K562 (cell line): Measurements from ENCODE around the gene MTERF4. TPM values are rescaled to one million over a fixed set of nuclear protein-coding genes. Genes with fewer than 3 reads are reported as not detected.

ENCODE experiments used
- ATAC-seq: fragments of 200-7000 bp; cut with Tn5 transposase; 3 replicates; pipeline ENCODE4 v1.9.1; 2020; ENCODE audit warnings: moderate library complexity
- BruUV-seq: library from RNA; stranded (reverse); fragments of 400-500 nt; replicated peaks from 2 replicates; lab custom pipeline; 2021; lab: Mats Ljungman, UMichigan
- CTCF ChIA-PET: fragments of 300-600 bp; formaldehyde crosslinking; extraction: SDS; loops from one replicate; lab custom pipeline; 2021; ENCODE audit warnings: low intra/inter-chr PET ratio; lab: Yijun Ruan, JAX
- POLR2A ChIA-PET: fragments of 300-600, 350-650 bp; sonication (Branson Sonifier 250); formaldehyde crosslinking; extraction: SDS; loops from one replicate; lab custom pipeline; 2021; ENCODE audit warnings: antibody characterized with exemption, inconsistent platforms; lab: Yijun Ruan, JAX
- DNase-seq, 4 experiments: peaks; one replicate each; pipeline versions ENCODE4 v3.0.0 to v3.0.0-alpha.2; 2011 to 2018; ENCODE audit warnings: low spot score in 3 of 4, mixed read lengths in 3 of 4; ENCODE audit errors: extremely low read depth in 1 of 4
- FAIRE-seq: peaks from 2 replicates; lab custom pipeline; 2011; peaks lifted over from hg19 to GRCh38; lab: Jason Lieb, UNC
- H2AFZ ChIP-seq: 2 replicates; pipeline ENCODE4 v1.6.0; 2011; ENCODE audit warnings: low read depth, low read length, control low read depth, inconsistent platforms
- H3K27ac ChIP-seq: fragments of 200-600 bp; 3 replicates; pipeline ENCODE4 v1.8.0; 2011; ENCODE audit warnings: low read depth, mild to moderate bottlenecking, control low read depth, inconsistent platforms, low read length, moderate library complexity, mixed read lengths; ENCODE audit errors: extremely low read depth
- H3K27me3 ChIP-seq, 2 experiments: fragments of 300-600 bp in 1 of 2; 2 replicates in 1 of 2; 3 replicates in 1 of 2; pipeline versions ENCODE4 v1.6.0 to v1.8.0; 2011; ENCODE audit warnings: inconsistent platforms in 2 of 2, low read length in 2 of 2, mild to moderate bottlenecking in 1 of 2, mixed read lengths in 1 of 2, moderate library complexity in 1 of 2; ENCODE audit not compliant: control insufficient read depth in 2 of 2, insufficient read depth in 2 of 2
- H3K36me3 ChIP-seq: fragments of 300-600 bp; 3 replicates; pipeline ENCODE4 v1.8.0; 2011; ENCODE audit warnings: mild to moderate bottlenecking, low read length, inconsistent platforms; ENCODE audit not compliant: control insufficient read depth, insufficient read depth
- H3K4me1 ChIP-seq, 2 experiments: fragments of 200-600 bp in 1 of 2; replicated peaks in 1 of 2; 2 replicates in 1 of 2; 3 replicates in 1 of 2; pipeline versions ENCODE4 v1.5.1 to v1.8.0; 2011; ENCODE audit warnings: inconsistent platforms in 2 of 2, low read length in 2 of 2, mild to moderate bottlenecking in 1 of 2, mixed read lengths in 1 of 2, moderate library complexity in 1 of 2; ENCODE audit not compliant: control insufficient read depth in 2 of 2, insufficient read depth in 2 of 2
- H3K4me2 ChIP-seq: 2 replicates; pipeline ENCODE4 v1.6.1; 2011; ENCODE audit warnings: low read length, control low read depth, inconsistent platforms, mixed read lengths; ENCODE audit not compliant: insufficient read depth
- H3K4me3 ChIP-seq: fragments of 200-600 bp; sonication (generic), shearing (Covaris generic); 2 replicates; pipeline ENCODE4 v1.5.1; 2016; ENCODE audit warnings: control low read depth, inconsistent platforms
- H3K79me2 ChIP-seq: fragments of 200-600 bp; 3 replicates; pipeline ENCODE4 v1.8.0; 2011; ENCODE audit warnings: low read length, inconsistent platforms; ENCODE audit not compliant: control insufficient read depth, insufficient read depth
- H3K9ac ChIP-seq, 2 experiments: 2 replicates each; pipeline versions ENCODE4 v1.6.0 to v1.6.1; 2011; ENCODE audit warnings: low read depth in 2 of 2, low read length in 2 of 2, control low read depth in 1 of 2, inconsistent platforms in 1 of 2, mild to moderate bottlenecking in 1 of 2, mixed read lengths in 1 of 2; ENCODE audit not compliant: insufficient read depth in 1 of 2
- H3K9me1 ChIP-seq: one replicate; pipeline ENCODE4 v1.6.0; 2011; ENCODE audit warnings: inconsistent platforms, mild to moderate bottlenecking, low read length, moderate library complexity; ENCODE audit not compliant: control insufficient read depth, insufficient read depth
- H3K9me3 ChIP-seq: replicated peaks from 2 replicates; pipeline ENCODE4 v1.5.1; 2011; ENCODE audit warnings: low read depth, low read length, inconsistent platforms; ENCODE audit not compliant: control insufficient read depth, insufficient read depth
- H4K20me1 ChIP-seq: replicated peaks from 2 replicates; pipeline ENCODE4 v1.6.1; 2011; ENCODE audit warnings: low read length, inconsistent platforms, mixed read lengths; ENCODE audit not compliant: control insufficient read depth, insufficient read depth
- DDX20 ChIP-seq: fragments of 450-650 bp; IDR thresholded peaks from 2 replicates; pipeline ENCODE4 v1.6.1; 2016; ENCODE audit warnings: missing genetic modification characterization, low read depth, mild to moderate bottlenecking, missing compliant biosample characterization, moderate library complexity
- HSF4 ChIP-seq: fragments of 250-450 bp; sonication (Bioruptor Pico); IDR thresholded peaks from 2 replicates; pipeline ENCODE4 v2.1.2; 2022; ENCODE audit warnings: mild to moderate bottlenecking, moderate library complexity, borderline replicate concordance
- SRSF7 ChIP-seq: fragments of 200-400 bp; formaldehyde crosslinking; optimal IDR thresholded peaks from 2 replicates; pipeline ENCODE3; 2017; ENCODE audit warnings: mild to moderate bottlenecking, low read depth, low read length
- ZC3H8 ChIP-seq: fragments of 450-650 bp; IDR thresholded peaks from 2 replicates; pipeline ENCODE4 v1.6.1; 2017
- ZNF197 ChIP-seq: fragments of 200-800 bp; sonication (Bioruptor generic); IDR thresholded peaks from 2 replicates; pipeline ENCODE4 v1.6.1; 2016; ENCODE audit warnings: low read depth, missing genetic modification characterization, missing compliant biosample characterization
- WGBS: fragments of 100-300 bp; shearing (Covaris generic); methylation state at CpG from one replicate; pipeline ENCODE4 v1.1.6; 2016; ENCODE audit warnings: low coverage, mixed read lengths; ENCODE audit not compliant: insufficient coverage; ENCODE audit errors: missing lambda C conversion rate; 5-methylcytosine and 5-hydroxymethylcytosine counted together
- in situ Hi-C: fragments of 300-500 bp; cut with MboI; formaldehyde crosslinking; loops from 4 replicates; pipeline ENCODE4 v1.15.0; 2018; ENCODE audit warnings: inconsistent platforms, mixed read lengths
- intact Hi-C: fragments of 100-400 bp; cut with micrococcal nuclease; formaldehyde crosslinking; loops from 2 replicates; pipeline ENCODE4 v1.14.2; 2022
- polyA plus RNA-seq, 8 experiments: library from polyadenylated mRNA; depleted of rRNA in 4 of 8; stranded (reverse) in 5 of 8; unstranded in 3 of 8; fragments of >200 nt; fragmentation: Nextera tagmentation in 2 of 8; fragmentation: Illumina TruSeq in 1 of 8; extraction: Ambion mirVana in 2 of 8; extraction: Trizol in 1 of 8; gene quantifications; 2 replicates each; pipeline versions ENCODE4 v1.2.1 to v1.2.3, GENCODE V29; 2011 to 2014; ENCODE audit warnings: inconsistent platforms in 1 of 8, missing spikeins in 1 of 8
- total RNA-seq, 7 experiments: library from RNA; depleted of rRNA in 6 of 7; stranded (reverse); fragments of >200 nt in 6 of 7; fragmentation: Illumina TruSeq in 2 of 7; extraction: Trizol in 2 of 7; gene quantifications; 2 replicates each; pipeline versions ENCODE4 v1.2.1 to v1.2.3, GENCODE V29; 2011 to 2021; ENCODE audit warnings: low replicate concordance in 1 of 7
- TF ChIP-seq, protein P1 (sequence below): fragments of 250-450 bp; sonication (Bioruptor Pico); IDR thresholded peaks from 2 replicates; pipeline ENCODE4 v1.9.0; 2021; ENCODE audit warnings: mild to moderate bottlenecking, inconsistent platforms
- TF ChIP-seq, protein P2 (sequence below): fragments of 250-450 bp; sonication (Bioruptor Pico); IDR thresholded peaks from 2 replicates; pipeline ENCODE4 v1.5.0; 2020; ENCODE audit warnings: mild to moderate bottlenecking
- TF ChIP-seq, protein P3 (sequence below): fragments of 250-450 bp; sonication (Bioruptor Pico); IDR thresholded peaks from 2 replicates; pipeline ENCODE4 v1.6.1; 2021; ENCODE audit warnings: mild to moderate bottlenecking
- TF ChIP-seq, protein P4 (sequence below): sonication (generic); formaldehyde crosslinking; IDR thresholded peaks from 2 replicates; pipeline ENCODE4 v1.4.0; 2020; ENCODE audit warnings: mild to moderate bottlenecking, missing genetic modification reagents
- TF ChIP-seq, protein P5 (sequence below): fragments of 450-650 bp; IDR thresholded peaks from 2 replicates; pipeline ENCODE4 v1.6.1; 2017; ENCODE audit warnings: antibody characterized with exemption, mild to moderate bottlenecking

The MTERF4 gene
- total and polyA plus RNA-seq, 9 of the 15 experiments (the other 6 are each of a cell fraction or from before 2014, with no cell fraction given), result 15.3 to 29.6 (median 21.2) TPM

- TF ChIP-seq, protein P1, sequence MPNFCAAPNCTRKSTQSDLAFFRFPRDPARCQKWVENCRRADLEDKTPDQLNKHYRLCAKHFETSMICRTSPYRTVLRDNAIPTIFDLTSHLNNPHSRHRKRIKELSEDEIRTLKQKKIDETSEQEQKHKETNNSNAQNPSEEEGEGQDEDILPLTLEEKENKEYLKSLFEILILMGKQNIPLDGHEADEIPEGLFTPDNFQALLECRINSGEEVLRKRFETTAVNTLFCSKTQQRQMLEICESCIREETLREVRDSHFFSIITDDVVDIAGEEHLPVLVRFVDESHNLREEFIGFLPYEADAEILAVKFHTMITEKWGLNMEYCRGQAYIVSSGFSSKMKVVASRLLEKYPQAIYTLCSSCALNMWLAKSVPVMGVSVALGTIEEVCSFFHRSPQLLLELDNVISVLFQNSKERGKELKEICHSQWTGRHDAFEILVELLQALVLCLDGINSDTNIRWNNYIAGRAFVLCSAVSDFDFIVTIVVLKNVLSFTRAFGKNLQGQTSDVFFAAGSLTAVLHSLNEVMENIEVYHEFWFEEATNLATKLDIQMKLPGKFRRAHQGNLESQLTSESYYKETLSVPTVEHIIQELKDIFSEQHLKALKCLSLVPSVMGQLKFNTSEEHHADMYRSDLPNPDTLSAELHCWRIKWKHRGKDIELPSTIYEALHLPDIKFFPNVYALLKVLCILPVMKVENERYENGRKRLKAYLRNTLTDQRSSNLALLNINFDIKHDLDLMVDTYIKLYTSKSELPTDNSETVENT, result no peak
- TF ChIP-seq, protein P2, sequence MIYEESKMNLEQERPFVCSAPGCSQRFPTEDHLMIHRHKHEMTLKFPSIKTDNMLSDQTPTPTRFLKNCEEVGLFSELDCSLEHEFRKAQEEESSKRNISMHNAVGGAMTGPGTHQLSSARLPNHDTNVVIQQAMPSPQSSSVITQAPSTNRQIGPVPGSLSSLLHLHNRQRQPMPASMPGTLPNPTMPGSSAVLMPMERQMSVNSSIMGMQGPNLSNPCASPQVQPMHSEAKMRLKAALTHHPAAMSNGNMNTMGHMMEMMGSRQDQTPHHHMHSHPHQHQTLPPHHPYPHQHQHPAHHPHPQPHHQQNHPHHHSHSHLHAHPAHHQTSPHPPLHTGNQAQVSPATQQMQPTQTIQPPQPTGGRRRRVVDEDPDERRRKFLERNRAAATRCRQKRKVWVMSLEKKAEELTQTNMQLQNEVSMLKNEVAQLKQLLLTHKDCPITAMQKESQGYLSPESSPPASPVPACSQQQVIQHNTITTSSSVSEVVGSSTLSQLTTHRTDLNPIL (CRISPR knock-in tag), result no peak
- TF ChIP-seq, protein P3, sequence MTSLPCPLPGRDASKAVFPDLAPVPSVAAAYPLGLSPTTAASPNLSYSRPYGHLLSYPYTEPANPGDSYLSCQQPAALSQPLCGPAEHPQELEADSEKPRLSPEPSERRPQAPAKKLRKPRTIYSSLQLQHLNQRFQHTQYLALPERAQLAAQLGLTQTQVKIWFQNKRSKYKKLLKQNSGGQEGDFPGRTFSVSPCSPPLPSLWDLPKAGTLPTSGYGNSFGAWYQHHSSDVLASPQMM (CRISPR knock-in tag), result no peak
Observed at GRCh38 chr2:241112046-241112445, 10.0 kb upstream of the MTERF4 start (continued).

- Histone ChIP-seq H3K9me1 (no peaks in the 10 kb centered on the region), H3K27ac (no peak overlapping the region), H3K4me2 (no peak overlapping the region), H4K20me1 (no peaks in the 10 kb centered on the region), H3K4me1 (no peaks in the 10 kb centered on the region), H2AFZ (no peak overlapping the region), H3K36me3 (peaks cover 6% of the 10 kb centered on the region; the same call in 1 of the 3 replicates), H3K79me2 (no peaks in the 10 kb centered on the region), H3K9me3 (no peaks in the 10 kb centered on the region), H3K9ac (no peak overlapping the region; a peak in 1 of 4 replicates), H3K27me3 (no peaks in the 10 kb centered on the region), H3K4me3 (no peak overlapping the region)
- in situ Hi-C loops, result no loop called here
- WGBS, result 87% methylated on average over 4 of the region's 9 CpGs
- no peak for FAIRE-seq
- intact Hi-C loops, result no loop called here
- CTCF ChIA-PET, result no interaction called here
- no peak for DNase-seq
- ATAC-seq, result no peak
- POLR2A ChIA-PET, result interaction anchor here (2.6 kb wide), 1 partner anchor 9 kb away, joined by 8 read pairs; the partner anchor contains the start of gene MTERF4
- BruUV-seq, result no TSS peak
- TF ChIP-seq, protein P4, sequence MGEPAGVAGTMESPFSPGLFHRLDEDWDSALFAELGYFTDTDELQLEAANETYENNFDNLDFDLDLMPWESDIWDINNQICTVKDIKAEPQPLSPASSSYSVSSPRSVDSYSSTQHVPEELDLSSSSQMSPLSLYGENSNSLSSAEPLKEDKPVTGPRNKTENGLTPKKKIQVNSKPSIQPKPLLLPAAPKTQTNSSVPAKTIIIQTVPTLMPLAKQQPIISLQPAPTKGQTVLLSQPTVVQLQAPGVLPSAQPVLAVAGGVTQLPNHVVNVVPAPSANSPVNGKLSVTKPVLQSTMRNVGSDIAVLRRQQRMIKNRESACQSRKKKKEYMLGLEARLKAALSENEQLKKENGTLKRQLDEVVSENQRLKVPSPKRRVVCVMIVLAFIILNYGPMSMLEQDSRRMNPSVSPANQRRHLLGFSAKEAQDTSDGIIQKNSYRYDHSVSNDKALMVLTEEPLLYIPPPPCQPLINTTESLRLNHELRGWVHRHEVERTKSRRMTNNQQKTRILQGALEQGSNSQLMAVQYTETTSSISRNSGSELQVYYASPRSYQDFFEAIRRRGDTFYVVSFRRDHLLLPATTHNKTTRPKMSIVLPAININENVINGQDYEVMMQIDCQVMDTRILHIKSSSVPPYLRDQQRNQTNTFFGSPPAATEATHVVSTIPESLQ, result no peak
- TF ChIP-seq SRSF7 (no peak), ZNF197 (CRISPR knock-in tag) (no peak), DDX20 (no peak), ZC3H8 (no peak), HSF4 (CRISPR knock-in tag) (no peak)
- TF ChIP-seq, protein P5, sequence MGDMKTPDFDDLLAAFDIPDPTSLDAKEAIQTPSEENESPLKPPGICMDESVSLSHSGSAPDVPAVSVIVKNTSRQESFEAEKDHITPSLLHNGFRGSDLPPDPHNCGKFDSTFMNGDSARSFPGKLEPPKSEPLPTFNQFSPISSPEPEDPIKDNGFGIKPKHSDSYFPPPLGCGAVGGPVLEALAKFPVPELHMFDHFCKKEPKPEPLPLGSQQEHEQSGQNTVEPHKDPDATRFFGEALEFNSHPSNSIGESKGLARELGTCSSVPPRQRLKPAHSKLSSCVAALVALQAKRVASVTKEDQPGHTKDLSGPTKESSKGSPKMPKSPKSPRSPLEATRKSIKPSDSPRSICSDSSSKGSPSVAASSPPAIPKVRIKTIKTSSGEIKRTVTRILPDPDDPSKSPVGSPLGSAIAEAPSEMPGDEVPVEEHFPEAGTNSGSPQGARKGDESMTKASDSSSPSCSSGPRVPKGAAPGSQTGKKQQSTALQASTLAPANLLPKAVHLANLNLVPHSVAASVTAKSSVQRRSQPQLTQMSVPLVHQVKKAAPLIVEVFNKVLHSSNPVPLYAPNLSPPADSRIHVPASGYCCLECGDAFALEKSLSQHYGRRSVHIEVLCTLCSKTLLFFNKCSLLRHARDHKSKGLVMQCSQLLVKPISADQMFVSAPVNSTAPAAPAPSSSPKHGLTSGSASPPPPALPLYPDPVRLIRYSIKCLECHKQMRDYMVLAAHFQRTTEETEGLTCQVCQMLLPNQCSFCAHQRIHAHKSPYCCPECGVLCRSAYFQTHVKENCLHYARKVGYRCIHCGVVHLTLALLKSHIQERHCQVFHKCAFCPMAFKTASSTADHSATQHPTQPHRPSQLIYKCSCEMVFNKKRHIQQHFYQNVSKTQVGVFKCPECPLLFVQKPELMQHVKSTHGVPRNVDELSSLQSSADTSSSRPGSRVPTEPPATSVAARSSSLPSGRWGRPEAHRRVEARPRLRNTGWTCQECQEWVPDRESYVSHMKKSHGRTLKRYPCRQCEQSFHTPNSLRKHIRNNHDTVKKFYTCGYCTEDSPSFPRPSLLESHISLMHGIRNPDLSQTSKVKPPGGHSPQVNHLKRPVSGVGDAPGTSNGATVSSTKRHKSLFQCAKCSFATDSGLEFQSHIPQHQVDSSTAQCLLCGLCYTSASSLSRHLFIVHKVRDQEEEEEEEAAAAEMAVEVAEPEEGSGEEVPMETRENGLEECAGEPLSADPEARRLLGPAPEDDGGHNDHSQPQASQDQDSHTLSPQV, result no peak
Observed at GRCh38 chr2:241111440-241111805, 9.3 kb upstream of the MTERF4 start.
